ENCODE data around the gene ATOSB.

ATOSB gene

DNA sequence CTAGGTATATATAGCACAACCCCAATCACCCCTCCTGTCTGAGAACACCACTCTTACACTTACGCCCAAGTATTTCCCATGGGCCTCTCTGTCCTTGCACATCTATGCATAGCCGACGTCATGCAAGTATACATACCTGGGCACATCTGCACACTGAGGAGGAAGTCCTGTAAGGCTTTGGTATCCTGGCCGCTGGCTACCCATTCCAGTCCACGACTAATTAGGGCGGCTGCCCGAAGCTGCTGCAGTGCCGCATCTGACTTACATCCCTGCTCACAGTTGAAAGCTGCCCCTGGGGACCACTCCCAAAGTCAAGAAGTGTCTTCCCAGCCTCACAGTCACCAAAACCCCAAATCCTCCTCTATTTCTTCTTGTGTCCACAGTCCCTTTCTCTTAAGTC is 40.9 kb downstream of the ATOSB start:
- Histone ChIP-seq H3K27ac (ENCODE audit: low read depth, low read length) (no peak overlapping the region), H3K79me1 (ENCODE audit: low read length) (peaks cover 17% of the 10 kb centered on the region), H4K5ac (ENCODE audit: low read length) (no peak overlapping the region), H3K36me3 (ENCODE audit: control insufficient read depth, insufficient read depth, low read length) (peaks cover 12% of the 10 kb centered on the region), H2BK15ac (replicated peaks; ENCODE audit: low read depth) (no peak overlapping the region), H3K4me1 (ENCODE audit: control insufficient read depth, low read depth, low read length) (peaks cover 14% of the 10 kb centered on the region), H3K4ac (ENCODE audit: low read depth, low read length) (no peak overlapping the region), H2BK5ac (ENCODE audit: low read length) (no peak overlapping the region), H3K4me2 (ENCODE audit: low read length) (no peak overlapping the region), H2AK5ac (ENCODE audit: low read length) (no peak overlapping the region), H3K27me3 (ENCODE audit: insufficient read depth, low read length, poor library complexity) (no peaks in the 10 kb centered on the region), H3K9ac (ENCODE audit: low read length) (no peak overlapping the region), H3K18ac (ENCODE audit: low read length) (no peak overlapping the region), H3K79me2 (ENCODE audit: control insufficient read depth, insufficient read depth, low read length) (peaks cover 47% of the 10 kb centered on the region), H3K56ac (ENCODE audit: low read length) (no peak overlapping the region), H3K4me3 (ENCODE audit: low read length) (no peak overlapping the region), H2BK120ac (ENCODE audit: low read depth, low read length) (no peak overlapping the region), H4K8ac (ENCODE audit: low read depth, low read length) (no peak overlapping the region), H3K23ac (ENCODE audit: low read length) (no peak overlapping the region)
- WGBS (ENCODE audit: extremely low coverage, insufficient coverage, low lambda C conversion rate), result no CpG with 5 or more reads among the region's 8 CpGs
- DNase-seq, result no peak

DNA sequence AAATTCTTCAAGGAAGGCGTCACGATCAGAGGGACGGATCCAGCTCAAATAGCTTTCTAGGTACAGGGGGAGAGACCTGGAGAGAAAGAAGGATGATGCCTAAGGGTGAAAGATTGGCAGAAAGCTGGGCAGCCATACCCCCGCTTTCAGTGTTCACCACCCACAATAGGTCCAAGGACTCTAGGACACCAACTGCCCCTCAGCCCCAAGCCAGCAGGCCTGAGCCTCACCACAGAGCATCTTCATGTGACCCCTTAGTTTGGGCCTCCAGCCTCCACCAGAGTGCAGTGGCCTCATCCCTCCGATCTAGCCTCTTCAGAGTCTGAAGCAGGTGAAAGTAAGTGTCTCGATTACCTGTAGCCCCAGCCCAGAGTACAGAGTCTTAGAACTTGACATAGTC is 41.5 kb downstream of the ATOSB start:
- no peak overlapping the region for H3K56ac ChIP-seq (ENCODE audit: low read length)
- no peak overlapping the region for H3K4ac ChIP-seq (ENCODE audit: low read depth, low read length)
- H4K5ac ChIP-seq (ENCODE audit: low read length), result no peak overlapping the region
- no peak overlapping the region for H3K4me2 ChIP-seq (ENCODE audit: low read length)
- DNase-seq, result no peak
- H2BK5ac ChIP-seq (ENCODE audit: low read length), result no peak overlapping the region
- H3K4me3 ChIP-seq (ENCODE audit: low read length), result no peak overlapping the region
- peaks cover 15% of the 10 kb centered on the region for H3K79me1 ChIP-seq (ENCODE audit: low read length)
- whole genome bisulfite sequencing (ENCODE audit: extremely low coverage, insufficient coverage, low lambda C conversion rate), result no CpG with 5 or more reads among the region's 6 CpGs
- H3K9ac ChIP-seq (ENCODE audit: low read length), result no peak overlapping the region
- H3K36me3 ChIP-seq (ENCODE audit: control insufficient read depth, insufficient read depth, low read length), result peaks cover 12% of the 10 kb centered on the region
- no peak overlapping the region for H2BK15ac ChIP-seq (replicated peaks; ENCODE audit: low read depth)
- no peak overlapping the region for H2BK120ac ChIP-seq (ENCODE audit: low read depth, low read length)
- no peak overlapping the region for H4K8ac ChIP-seq (ENCODE audit: low read depth, low read length)
- no peak overlapping the region for H3K23ac ChIP-seq (ENCODE audit: low read length)
- H3K27ac ChIP-seq (ENCODE audit: low read depth, low read length), result no peak overlapping the region
- H3K79me2 ChIP-seq (ENCODE audit: control insufficient read depth, insufficient read depth, low read length), result peaks cover 51% of the 10 kb centered on the region
- H3K18ac ChIP-seq (ENCODE audit: low read length), result no peak overlapping the region
- peaks cover 15% of the 10 kb centered on the region for H3K4me1 ChIP-seq (ENCODE audit: control insufficient read depth, low read depth, low read length)
- no peaks in the 10 kb centered on the region for H3K27me3 ChIP-seq (ENCODE audit: insufficient read depth, low read length, poor library complexity)
- no peak overlapping the region for H2AK5ac ChIP-seq (ENCODE audit: low read length)

GRCh38 chr9:35073279-35073612 is 42.4 kb downstream of the ATOSB start:
- H4K8ac ChIP-seq (ENCODE audit: low read depth, low read length), result no peak overlapping the region
- no peak overlapping the region for H3K4me2 ChIP-seq (ENCODE audit: low read length)
- H3K23ac ChIP-seq (ENCODE audit: low read length), result no peak overlapping the region
- H3K79me1 ChIP-seq (ENCODE audit: low read length), result peaks cover 13% of the 10 kb centered on the region
- peak overlapping the region; percentile 10 for H2AK5ac ChIP-seq (ENCODE audit: low read length)
- H3K4me3 ChIP-seq (ENCODE audit: low read length), result no peak overlapping the region
- H3K27me3 ChIP-seq (ENCODE audit: insufficient read depth, low read length, poor library complexity), result no peaks in the 10 kb centered on the region
- peaks cover 18% of the 10 kb centered on the region for H3K36me3 ChIP-seq (ENCODE audit: control insufficient read depth, insufficient read depth, low read length)
- peak overlapping the region; percentile 73 for H4K5ac ChIP-seq (ENCODE audit: low read length)
- H2BK5ac ChIP-seq (ENCODE audit: low read length), result no peak overlapping the region
- peak overlapping the region; percentile 61 for H3K56ac ChIP-seq (ENCODE audit: low read length)
- no peak overlapping the region for H3K18ac ChIP-seq (ENCODE audit: low read length)
- H3K4me1 ChIP-seq (ENCODE audit: control insufficient read depth, low read depth, low read length), result peaks cover 14% of the 10 kb centered on the region
- H2BK15ac ChIP-seq (replicated peaks; ENCODE audit: low read depth), result no peak overlapping the region
- no peak for DNase-seq
- peaks cover 51% of the 10 kb centered on the region for H3K79me2 ChIP-seq (ENCODE audit: control insufficient read depth, insufficient read depth, low read length)
- H2BK120ac ChIP-seq (ENCODE audit: low read depth, low read length), result no peak overlapping the region
- H3K9ac ChIP-seq (ENCODE audit: low read length), result peak overlapping the region; percentile 40
- H3K27ac ChIP-seq (ENCODE audit: low read depth, low read length), result no peak overlapping the region
- WGBS (ENCODE audit: extremely low coverage, insufficient coverage, low lambda C conversion rate), result no CpG with 5 or more reads among the region's 2 CpGs
- no peak overlapping the region for H3K4ac ChIP-seq (ENCODE audit: low read depth, low read length)

DNA sequence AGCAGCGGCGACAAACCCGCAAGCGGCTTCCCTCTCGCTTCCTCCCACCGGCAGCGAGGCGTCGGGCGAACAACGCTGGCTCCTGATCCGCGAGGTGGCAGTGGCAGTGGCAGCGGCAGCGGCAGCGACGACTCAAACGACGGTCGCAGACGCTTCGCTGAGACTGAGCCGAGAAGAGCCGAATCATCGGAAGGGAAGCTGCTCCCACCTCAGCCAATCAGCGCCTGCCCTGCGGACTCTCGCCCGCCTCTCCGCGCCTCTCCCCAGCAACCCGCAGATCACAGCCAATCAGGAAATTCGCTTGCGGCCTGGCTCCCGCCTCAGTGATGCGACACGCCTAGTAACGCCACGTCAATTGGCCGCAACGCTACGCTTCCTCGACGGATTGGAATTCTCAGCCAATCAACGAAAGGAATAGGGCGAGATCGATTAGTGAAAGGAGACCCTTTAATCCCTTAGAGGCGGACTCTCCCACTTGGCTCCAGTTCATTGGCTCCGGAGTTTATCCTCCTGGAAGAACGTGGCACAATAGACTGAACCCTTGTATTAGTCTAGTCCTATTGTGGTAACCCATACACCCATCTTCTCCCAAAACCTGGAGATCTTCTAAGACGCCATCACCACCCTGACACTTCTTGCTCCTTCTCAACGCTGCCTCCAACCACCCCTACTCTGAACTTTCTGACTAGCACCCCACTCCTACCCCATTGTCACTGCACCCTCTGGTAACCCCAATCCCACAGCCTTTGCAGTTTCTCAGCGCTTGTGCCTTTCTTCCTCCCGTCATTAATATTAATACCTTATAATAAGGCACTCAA is 43.0 kb downstream of the ATOSB start, which contains the start of gene VCP:
Gene VCP, minus strand, starts transcription at position 165 of the 818 bp plus-strand sequence. CDS start 272 bp downstream, outside the sequence.
- DNase-seq, result peak; percentile 100
- Histone ChIP-seq H3K36me3 (ENCODE audit: control insufficient read depth, insufficient read depth, low read length) (peaks cover 23% of the 10 kb centered on the region), H4K5ac (ENCODE audit: low read length) (peak within 1 kb of the TSS; percentile 73), H3K23ac (ENCODE audit: low read length) (peak within 1 kb of the TSS; percentile 95), H3K4ac (ENCODE audit: low read depth, low read length) (peak within 1 kb of the TSS; percentile 64), H3K4me1 (ENCODE audit: control insufficient read depth, low read depth, low read length) (peaks cover 12% of the 10 kb centered on the region), H2BK5ac (ENCODE audit: low read length) (peak within 1 kb of the TSS; percentile 76), H3K79me1 (ENCODE audit: low read length) (peaks cover 13% of the 10 kb centered on the region), H3K9ac (ENCODE audit: low read length) (peak within 1 kb of the TSS; percentile 99), H3K27ac (ENCODE audit: low read depth, low read length) (peak within 1 kb of the TSS; percentile 96), H3K79me2 (ENCODE audit: control insufficient read depth, insufficient read depth, low read length) (peaks cover 51% of the 10 kb centered on the region), H2BK15ac (replicated peaks; ENCODE audit: low read depth) (no peak within 1 kb of the TSS), H2AK5ac (ENCODE audit: low read length) (peak within 1 kb of the TSS; percentile 75), H3K4me3 (ENCODE audit: low read length) (peak within 1 kb of the TSS; percentile 99), H3K4me2 (ENCODE audit: low read length) (peak within 1 kb of the TSS; percentile 75), H3K56ac (ENCODE audit: low read length) (peak within 1 kb of the TSS; percentile 99), H3K27me3 (ENCODE audit: insufficient read depth, low read length, poor library complexity) (no peaks in the 10 kb centered on the region), H4K8ac (ENCODE audit: low read depth, low read length) (peak within 1 kb of the TSS; percentile 69), H3K18ac (ENCODE audit: low read length) (peak within 1 kb of the TSS; percentile 86), H2BK120ac (ENCODE audit: low read depth, low read length) (no peak within 1 kb of the TSS)
- WGBS (ENCODE audit: extremely low coverage, insufficient coverage, low lambda C conversion rate), result no CpG with 5 or more reads among the region's 54 CpGs

GRCh38 chr9:35071814-35072460 is 43.7 kb downstream of the ATOSB start:
- Histone ChIP-seq H2BK15ac (replicated peaks; ENCODE audit: low read depth) (no peak overlapping the region), H3K36me3 (ENCODE audit: control insufficient read depth, insufficient read depth, low read length) (peaks cover 26% of the 10 kb centered on the region)

More at GRCh38 chr9:35071814-35072460, 43.7 kb downstream of the ATOSB start:
- H3K9ac ChIP-seq (ENCODE audit: low read length), result peak overlapping the region; percentile 99
- peaks cover 14% of the 10 kb centered on the region for H3K79me1 ChIP-seq (ENCODE audit: low read length)
- H2BK5ac ChIP-seq (ENCODE audit: low read length), result peak overlapping the region; percentile 76
- no peak overlapping the region for H2BK120ac ChIP-seq (ENCODE audit: low read depth, low read length)
- peak overlapping the region; percentile 99 for H3K56ac ChIP-seq (ENCODE audit: low read length)
- WGBS (ENCODE audit: extremely low coverage, insufficient coverage, low lambda C conversion rate), result no CpG with 5 or more reads among the region's 79 CpGs
- H3K4me1 ChIP-seq (ENCODE audit: control insufficient read depth, low read depth, low read length), result peaks cover 12% of the 10 kb centered on the region
- H3K4me3 ChIP-seq (ENCODE audit: low read length), result peak overlapping the region; percentile 99
- H3K23ac ChIP-seq (ENCODE audit: low read length), result peak overlapping the region; percentile 7
- H3K27ac ChIP-seq (ENCODE audit: low read depth, low read length), result peak overlapping the region; percentile 96
- H3K18ac ChIP-seq (ENCODE audit: low read length), result peak overlapping the region; percentile 86
- no peaks in the 10 kb centered on the region for H3K27me3 ChIP-seq (ENCODE audit: insufficient read depth, low read length, poor library complexity)
- H3K4ac ChIP-seq (ENCODE audit: low read depth, low read length), result peak overlapping the region; percentile 64
- peak; percentile 95 for DNase-seq
- peak overlapping the region; percentile 75 for H3K4me2 ChIP-seq (ENCODE audit: low read length)
- no peak overlapping the region for H2AK5ac ChIP-seq (ENCODE audit: low read length)
- no peak overlapping the region for H4K8ac ChIP-seq (ENCODE audit: low read depth, low read length)
- no peak overlapping the region for H4K5ac ChIP-seq (ENCODE audit: low read length)
- H3K79me2 ChIP-seq (ENCODE audit: control insufficient read depth, insufficient read depth, low read length), result peaks cover 53% of the 10 kb centered on the region

Measured in mesendoderm (in vitro differentiated cells).